ENCODE data around the gene INTS15.

The INTS15 gene

GRCh38 chr7:6656413-6656812, 66.6 kb downstream of the INTS15 start:
- DNase-seq (ENCODE audit: low read depth in 2 of 2): no peak

Data from activated CD8-positive, alpha-beta memory T cell treated with anti-CD3 and anti-CD28 coated beads for 4 hours (primary cell).